AG09319 (cell line): ENCODE results near the gene MBD5.
"Not testable (repeated sequence)": the region's sequence is repeated elsewhere in the genome, so short reads cannot be mapped to it uniquely, and the experiment has no call there.

ENCODE experiments used
- DNase-seq: peaks from one replicate; pipeline ENCODE4 v3.0.0-alpha.2; 2010; ENCODE audit warnings: low read depth; ENCODE audit errors: extremely low read depth
- TF ChIP-seq, protein P1 (sequence below): IDR thresholded peaks from 2 replicates; pipeline ENCODE4 v1.5.1; 2011; ENCODE audit warnings: low read depth, mild to moderate bottlenecking, inconsistent platforms, low read length, moderate library complexity

MBD5 gene

DNA sequence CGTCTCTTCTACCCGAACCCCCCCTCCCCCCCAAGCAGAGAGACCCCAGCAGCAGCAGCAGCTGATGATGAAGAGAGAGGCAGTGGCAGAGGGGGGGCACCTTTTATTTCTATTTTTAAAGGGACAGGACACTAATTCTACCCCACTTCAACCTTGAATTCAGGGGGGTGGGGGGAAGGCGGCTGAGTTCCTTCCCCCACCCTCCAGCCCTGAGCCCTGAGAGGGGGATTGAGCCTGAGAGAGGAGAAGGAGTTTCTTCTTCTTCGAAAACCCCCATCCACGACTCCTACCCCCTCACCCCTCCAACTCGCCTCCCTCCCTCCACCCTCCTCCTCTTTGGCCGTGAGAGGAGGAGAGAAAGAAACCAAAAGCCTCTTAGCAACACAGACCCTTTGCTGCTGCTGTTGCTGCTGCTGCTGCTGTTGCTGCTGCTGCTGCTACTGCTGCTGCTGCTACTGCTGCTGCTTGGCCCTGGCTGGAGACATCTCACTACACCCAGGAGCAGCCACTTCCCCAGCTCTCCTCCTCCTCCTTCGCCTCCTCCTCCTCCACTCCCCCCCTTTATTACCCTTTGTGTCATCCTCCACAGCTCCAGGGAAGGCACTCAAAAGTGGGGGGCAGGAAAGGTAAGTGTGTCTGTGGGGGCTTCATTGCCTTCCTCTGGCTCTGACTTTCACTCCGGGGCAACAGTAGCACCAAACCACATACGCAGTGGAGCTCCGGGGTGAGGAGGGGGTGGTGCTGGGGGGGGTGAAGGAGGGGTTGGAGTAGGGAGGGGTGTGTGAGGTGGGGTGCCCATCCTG lies at the start of gene MBD5:
TSS of gene MBD5 (plus strand) at position 33 of the 803 bp plus-strand sequence.
- TF ChIP-seq, protein P1, sequence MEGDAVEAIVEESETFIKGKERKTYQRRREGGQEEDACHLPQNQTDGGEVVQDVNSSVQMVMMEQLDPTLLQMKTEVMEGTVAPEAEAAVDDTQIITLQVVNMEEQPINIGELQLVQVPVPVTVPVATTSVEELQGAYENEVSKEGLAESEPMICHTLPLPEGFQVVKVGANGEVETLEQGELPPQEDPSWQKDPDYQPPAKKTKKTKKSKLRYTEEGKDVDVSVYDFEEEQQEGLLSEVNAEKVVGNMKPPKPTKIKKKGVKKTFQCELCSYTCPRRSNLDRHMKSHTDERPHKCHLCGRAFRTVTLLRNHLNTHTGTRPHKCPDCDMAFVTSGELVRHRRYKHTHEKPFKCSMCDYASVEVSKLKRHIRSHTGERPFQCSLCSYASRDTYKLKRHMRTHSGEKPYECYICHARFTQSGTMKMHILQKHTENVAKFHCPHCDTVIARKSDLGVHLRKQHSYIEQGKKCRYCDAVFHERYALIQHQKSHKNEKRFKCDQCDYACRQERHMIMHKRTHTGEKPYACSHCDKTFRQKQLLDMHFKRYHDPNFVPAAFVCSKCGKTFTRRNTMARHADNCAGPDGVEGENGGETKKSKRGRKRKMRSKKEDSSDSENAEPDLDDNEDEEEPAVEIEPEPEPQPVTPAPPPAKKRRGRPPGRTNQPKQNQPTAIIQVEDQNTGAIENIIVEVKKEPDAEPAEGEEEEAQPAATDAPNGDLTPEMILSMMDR, result no peak

DNA sequence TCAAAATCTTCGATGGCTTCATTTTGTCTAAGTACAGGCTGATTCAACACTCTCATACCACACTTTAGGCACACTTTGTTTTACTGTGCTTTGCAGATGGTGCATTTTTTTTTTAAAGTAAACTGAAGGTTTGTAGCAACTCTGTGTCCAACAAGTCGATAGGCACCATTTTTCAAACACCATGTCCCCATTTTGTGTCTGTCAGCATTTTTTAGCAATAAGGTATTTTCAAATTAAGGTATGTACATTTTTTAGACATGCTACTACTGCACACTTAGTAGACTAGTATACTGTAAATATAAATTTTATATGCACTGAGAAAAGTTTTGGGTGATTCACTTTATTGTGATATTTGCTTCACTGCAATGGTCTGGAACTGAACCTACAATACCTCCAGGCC lies 44.8 kb upstream of the MBD5 start:
- TF ChIP-seq, protein P1, result no peak
- DNase-seq, result no peak

More for the DNA sequence above, at the start of gene MBD5:
- peak; percentile 19 for DNase-seq

DNA sequence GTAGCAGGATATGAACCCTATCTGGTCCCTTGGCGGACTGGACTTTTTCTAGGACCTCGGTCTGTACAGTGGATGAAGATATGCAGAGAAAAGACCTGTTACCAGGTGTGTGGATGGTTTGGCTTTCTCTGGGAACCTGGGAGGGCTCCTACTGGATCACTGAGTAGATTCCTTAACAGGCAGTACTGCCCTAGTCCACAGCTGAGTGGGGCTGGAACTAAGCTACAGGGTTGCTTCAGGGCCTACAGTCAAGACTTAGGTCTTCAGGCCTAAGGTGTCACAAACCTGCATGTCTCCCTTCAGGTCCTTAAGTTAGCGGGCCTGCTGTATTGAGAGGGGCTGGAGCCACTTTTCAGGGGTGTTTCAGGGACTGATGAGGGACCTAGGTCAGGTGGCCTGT lies 43.2 kb upstream of the MBD5 start:
- TF ChIP-seq, protein P1, result no peak
- DNase-seq, result no peak

- no peak for DNase-seq
- TF ChIP-seq, protein P1, result no peak
Measured at GRCh38 chr2:147980940-147981528, 39.9 kb upstream of the MBD5 start.

GRCh38 chr2:147989102-147989501 lies 31.8 kb upstream of the MBD5 start:
- no peak for DNase-seq
- TF ChIP-seq, protein P1, result no peak

DNA sequence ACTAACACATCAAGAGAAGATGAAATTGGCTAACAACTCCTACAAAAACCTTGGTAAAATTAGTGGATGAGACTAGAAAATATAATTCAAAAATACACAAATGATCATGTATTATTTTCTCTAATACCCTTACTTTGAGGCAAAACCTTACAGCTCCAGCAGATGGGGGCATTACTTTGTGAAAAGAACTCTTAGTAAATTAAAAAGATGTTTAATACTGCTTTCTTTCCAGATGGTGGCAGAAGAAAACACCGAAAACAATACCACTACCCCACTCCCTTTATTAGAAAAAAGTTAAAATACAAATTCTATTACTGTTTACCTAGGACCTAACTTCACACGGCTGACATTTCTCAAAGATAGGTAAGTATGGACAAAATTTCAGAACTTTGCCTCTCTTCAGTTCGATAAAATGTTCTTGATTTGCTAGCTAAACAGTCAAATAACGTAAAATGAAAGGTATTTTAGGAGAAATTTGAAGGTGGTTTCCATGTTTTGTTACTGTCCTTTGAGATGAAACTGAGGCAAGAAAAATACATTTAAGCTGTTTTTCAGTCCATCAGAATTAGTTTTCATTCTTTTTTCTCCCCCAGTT lies 31.0 kb upstream of the MBD5 start:
- DNase-seq, result peak; percentile 27
- TF ChIP-seq, protein P1, result peak; percentile 74

GRCh38 chr2:147994965-147995364 lies 25.9 kb upstream of the MBD5 start:
- not testable (repeated sequence) for DNase-seq
